OCI-LY7 (cell line): ENCODE data around the gene GPR42.

ENCODE experiments used
- EZH2phosphoT487 ChIP-seq: fragments of 200-600 bp; sonication (generic); IDR thresholded peaks from 2 replicates; pipeline ENCODE4 v1.6.1; 2018; ENCODE audit warnings: low read depth, borderline replicate concordance, mild to moderate bottlenecking, mixed run types, antibody characterized with exemption, low read length, moderate library complexity, mixed read lengths
- TF ChIP-seq, protein P1 (sequence below): fragments of 200-600 bp; sonication (generic); conservative IDR thresholded peaks from 2 replicates; pipeline ENCODE4 v1.5.1; 2014; ENCODE audit warnings: mild to moderate bottlenecking, antibody characterized with exemption, low read length, moderate library complexity, mixed read lengths

DNA sequence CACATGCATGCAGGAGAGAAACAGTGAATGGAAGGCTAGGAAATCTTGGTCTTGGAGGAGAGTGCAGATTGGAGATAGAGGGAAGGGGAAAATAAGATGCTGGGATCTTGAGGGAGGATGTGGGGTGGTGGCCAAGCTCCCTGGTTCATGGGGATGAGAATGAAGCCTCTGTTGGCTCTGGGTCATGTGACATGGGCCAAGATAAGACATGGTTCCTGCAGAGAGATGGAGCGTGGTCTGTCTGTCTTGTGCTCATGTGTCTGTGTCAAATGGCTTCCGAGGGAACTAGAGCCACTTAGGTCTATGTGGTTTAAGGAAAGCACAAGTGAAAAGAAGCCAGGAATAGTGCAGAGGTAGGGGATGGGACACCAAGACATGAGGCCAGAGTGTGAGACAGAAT is 46.4 kb downstream of the GPR42 start:
- TF ChIP-seq, protein P1, sequence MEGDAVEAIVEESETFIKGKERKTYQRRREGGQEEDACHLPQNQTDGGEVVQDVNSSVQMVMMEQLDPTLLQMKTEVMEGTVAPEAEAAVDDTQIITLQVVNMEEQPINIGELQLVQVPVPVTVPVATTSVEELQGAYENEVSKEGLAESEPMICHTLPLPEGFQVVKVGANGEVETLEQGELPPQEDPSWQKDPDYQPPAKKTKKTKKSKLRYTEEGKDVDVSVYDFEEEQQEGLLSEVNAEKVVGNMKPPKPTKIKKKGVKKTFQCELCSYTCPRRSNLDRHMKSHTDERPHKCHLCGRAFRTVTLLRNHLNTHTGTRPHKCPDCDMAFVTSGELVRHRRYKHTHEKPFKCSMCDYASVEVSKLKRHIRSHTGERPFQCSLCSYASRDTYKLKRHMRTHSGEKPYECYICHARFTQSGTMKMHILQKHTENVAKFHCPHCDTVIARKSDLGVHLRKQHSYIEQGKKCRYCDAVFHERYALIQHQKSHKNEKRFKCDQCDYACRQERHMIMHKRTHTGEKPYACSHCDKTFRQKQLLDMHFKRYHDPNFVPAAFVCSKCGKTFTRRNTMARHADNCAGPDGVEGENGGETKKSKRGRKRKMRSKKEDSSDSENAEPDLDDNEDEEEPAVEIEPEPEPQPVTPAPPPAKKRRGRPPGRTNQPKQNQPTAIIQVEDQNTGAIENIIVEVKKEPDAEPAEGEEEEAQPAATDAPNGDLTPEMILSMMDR = no peak
- TF ChIP-seq EZH2phosphoT487 = no peak
